ENCODE measurements around the gene SNRNP200.

SNRNP200 gene

DNA sequence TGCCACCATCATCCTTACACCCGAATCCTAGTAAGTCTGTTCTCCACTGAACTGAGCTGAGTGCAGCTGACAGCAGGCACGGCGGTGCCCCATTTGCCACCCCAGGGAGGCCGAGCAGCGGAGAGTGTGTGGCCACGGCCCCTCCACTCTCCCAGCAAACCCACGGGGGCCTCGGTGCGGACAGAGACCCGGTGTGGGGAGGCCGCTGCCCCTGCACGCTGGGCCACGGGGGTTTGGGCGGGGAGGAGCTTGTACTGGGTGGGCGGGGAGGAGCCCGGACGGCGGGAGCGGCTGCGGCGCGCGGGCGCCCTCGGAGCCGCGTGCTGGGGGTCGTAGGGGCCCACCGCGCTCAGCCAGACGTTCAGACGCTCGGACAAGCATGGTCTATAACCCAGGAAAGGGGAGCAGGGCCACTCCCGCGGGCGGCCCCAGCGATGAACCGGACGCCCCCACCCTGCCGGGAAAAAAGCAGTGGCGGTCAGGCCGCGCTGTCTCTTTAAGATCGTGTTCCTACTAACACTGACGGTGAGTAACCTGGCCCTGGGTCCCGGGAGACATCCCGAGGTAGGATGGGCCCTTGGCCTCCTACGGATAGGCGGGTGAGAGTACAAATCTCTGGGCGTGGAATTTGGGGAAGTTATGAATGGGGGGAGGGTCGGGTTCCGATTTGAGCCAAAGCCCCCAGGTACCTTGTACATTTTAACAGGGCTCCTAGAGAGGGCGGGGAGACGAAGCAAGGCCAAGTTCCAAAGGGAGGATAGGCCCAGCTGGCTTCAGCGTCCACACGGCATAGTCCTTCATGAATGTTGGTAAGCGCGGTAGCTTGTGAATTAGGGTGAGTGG lies 19.9 kb upstream of the SNRNP200 start, which contains the start of gene ITPRIPL1 (continued):
- no peak for TF ChIP-seq PRDM10 (tag by site-specific recombination; IDR thresholded peaks at IDR 0.05)

DNA sequence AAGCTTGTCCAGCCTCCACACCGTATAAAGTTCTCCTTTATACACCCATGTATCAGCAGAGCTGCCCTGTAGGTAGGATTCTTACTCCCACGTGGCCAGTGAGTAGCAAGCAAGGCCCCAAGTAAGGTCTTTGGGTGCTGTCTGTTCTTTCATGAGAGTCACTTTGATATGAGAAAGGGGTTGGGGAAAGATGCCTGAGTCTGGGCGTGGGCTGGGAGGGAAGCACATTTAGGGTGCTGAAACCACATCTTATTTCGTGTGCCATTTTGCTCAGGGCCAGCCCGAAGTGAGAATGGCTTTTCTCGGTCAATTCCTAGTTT lies 19.3 kb upstream of the SNRNP200 start:
- 0 out of 2 replicates have a peak, but pooled peaks cover 4% of the 10 kb centered on the region for H3K4me1 ChIP-seq (ENCODE audit: control insufficient read depth, insufficient read depth, low read length)
- TF ChIP-seq ZNF777 (tag by site-specific recombination; IDR thresholded peaks at IDR 0.05; ENCODE audit: borderline replicate concordance): no peak
- 0 out of 2 replicates have a peak, but pooled peaks have one; percentile 4 for TF ChIP-seq EGR2 (tag by site-specific recombination; IDR thresholded peaks at IDR 0.05; ENCODE audit: low read depth)
- H3K36me3 ChIP-seq (ENCODE audit: control insufficient read depth in 2 of 2, insufficient read depth in 1 of 2, low read length in 2 of 2): peaks cover 0 to 21% of the 10 kb centered on the region in 2 experiments; a peak in 1 of 3 replicates
- CTCF ChIA-PET: no interaction called here
- no peak overlapping the region for H3K27ac ChIP-seq (ENCODE audit: extremely low read depth, low read depth, low read length)
- no peaks in the 10 kb centered on the region for H3K9me3 ChIP-seq (ENCODE audit: control insufficient read depth, insufficient read depth, low read depth, low read length)
- POLR2A ChIA-PET: no interaction called here
- H3K4me3 ChIP-seq (ENCODE audit: low read depth, low read length): no peak overlapping the region

- ChIA-PET POLR2A (interaction anchor here (4.8 kb wide), 1 partner anchor 12 kb away, joined by 43 read pairs; the partner anchor contains the start of gene NCAPH), CTCF (interaction anchor here (0.6 to 1.1 kb wide), 3 partner anchors 15 to 66 kb away, joined by 3 to 5 read pairs (median 3); no protein-coding TSS in a partner anchor)
These were observed 18.5 kb upstream of the SNRNP200 start for GRCh38 chr2:96323849-96324248.

More at GRCh38 chr2:96323849-96324248, 18.5 kb upstream of the SNRNP200 start:
- Histone ChIP-seq H3K4me3 (ENCODE audit: low read depth, low read length) (no peak overlapping the region), H3K27ac (ENCODE audit: extremely low read depth, low read depth, low read length) (no peak overlapping the region), H3K36me3 (ENCODE audit: control insufficient read depth in 2 of 2, insufficient read depth in 1 of 2, low read length in 2 of 2) (peaks cover 0 to 21% of the 10 kb centered on the region in 2 experiments; a peak in 1 of 3 replicates), H3K9me3 (ENCODE audit: control insufficient read depth, insufficient read depth, low read depth, low read length) (no peaks in the 10 kb centered on the region), H3K4me1 (ENCODE audit: control insufficient read depth, insufficient read depth, low read length) (no peaks in the 10 kb centered on the region)
- TF ChIP-seq ZBTB7A (tag by site-specific recombination; IDR thresholded peaks at IDR 0.05; ENCODE audit: low read depth) (no peak), ZNF670 (tag by site-specific recombination; IDR thresholded peaks at IDR 0.05; ENCODE audit: low read depth) (no peak), ZNF24 (tag by site-specific recombination; IDR thresholded peaks at IDR 0.05) (no peak), ZNF416 (tag by site-specific recombination; IDR thresholded peaks at IDR 0.05) (no peak), ZNF843 (tag by site-specific recombination; IDR thresholded peaks at IDR 0.05) (no peak), ZNF510 (tag by site-specific recombination; IDR thresholded peaks at IDR 0.05; ENCODE audit: insufficient replicate concordance) (no peak), ZNF514 (tag by site-specific recombination; IDR thresholded peaks at IDR 0.05) (no peak), KLF17 (tag by site-specific recombination; IDR thresholded peaks at IDR 0.05) (no peak), ZNF292 (tag by site-specific recombination; IDR thresholded peaks at IDR 0.05; ENCODE audit: borderline replicate concordance, low read depth) (no peak), ZNF555 (tag by site-specific recombination; conservative IDR thresholded peaks at IDR 0.05) (no peak), KLF9 (tag by site-specific recombination; IDR thresholded peaks at IDR 0.05; ENCODE audit: low read depth) (no peak), ZNF394 (tag by site-specific recombination; IDR thresholded peaks at IDR 0.05; ENCODE audit: borderline replicate concordance) (no peak), ZBTB8A (tag by site-specific recombination; IDR thresholded peaks at IDR 0.05) (no peak), OVOL3 (tag by site-specific recombination; IDR thresholded peaks at IDR 0.05) (no peak), ZNF76 (tag by site-specific recombination; IDR thresholded peaks at IDR 0.05; ENCODE audit: borderline replicate concordance, low read depth) (no peak), ZNF202 (tag by site-specific recombination; IDR thresholded peaks at IDR 0.05; ENCODE audit: borderline replicate concordance) (no peak)
- TF ChIP-seq, protein P1, sequence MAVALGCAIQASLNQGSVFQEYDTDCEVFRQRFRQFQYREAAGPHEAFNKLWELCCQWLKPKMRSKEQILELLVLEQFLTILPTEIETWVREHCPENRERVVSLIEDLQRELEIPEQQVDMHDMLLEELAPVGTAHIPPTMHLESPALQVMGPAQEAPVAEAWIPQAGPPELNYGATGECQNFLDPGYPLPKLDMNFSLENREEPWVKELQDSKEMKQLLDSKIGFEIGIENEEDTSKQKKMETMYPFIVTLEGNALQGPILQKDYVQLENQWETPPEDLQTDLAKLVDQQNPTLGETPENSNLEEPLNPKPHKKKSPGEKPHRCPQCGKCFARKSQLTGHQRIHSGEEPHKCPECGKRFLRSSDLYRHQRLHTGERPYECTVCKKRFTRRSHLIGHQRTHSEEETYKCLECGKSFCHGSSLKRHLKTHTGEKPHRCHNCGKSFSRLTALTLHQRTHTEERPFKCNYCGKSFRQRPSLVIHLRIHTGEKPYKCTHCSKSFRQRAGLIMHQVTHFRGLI (tag by site-specific recombination; IDR thresholded peaks at IDR 0.05): no peak
- TF ChIP-seq, protein P2, sequence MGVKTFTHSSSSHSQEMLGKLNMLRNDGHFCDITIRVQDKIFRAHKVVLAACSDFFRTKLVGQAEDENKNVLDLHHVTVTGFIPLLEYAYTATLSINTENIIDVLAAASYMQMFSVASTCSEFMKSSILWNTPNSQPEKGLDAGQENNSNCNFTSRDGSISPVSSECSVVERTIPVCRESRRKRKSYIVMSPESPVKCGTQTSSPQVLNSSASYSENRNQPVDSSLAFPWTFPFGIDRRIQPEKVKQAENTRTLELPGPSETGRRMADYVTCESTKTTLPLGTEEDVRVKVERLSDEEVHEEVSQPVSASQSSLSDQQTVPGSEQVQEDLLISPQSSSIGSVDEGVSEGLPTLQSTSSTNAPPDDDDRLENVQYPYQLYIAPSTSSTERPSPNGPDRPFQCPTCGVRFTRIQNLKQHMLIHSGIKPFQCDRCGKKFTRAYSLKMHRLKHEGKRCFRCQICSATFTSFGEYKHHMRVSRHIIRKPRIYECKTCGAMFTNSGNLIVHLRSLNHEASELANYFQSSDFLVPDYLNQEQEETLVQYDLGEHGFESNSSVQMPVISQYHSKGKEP (tag by site-specific recombination; IDR thresholded peaks at IDR 0.05): no peak
- TF ChIP-seq, protein P3, sequence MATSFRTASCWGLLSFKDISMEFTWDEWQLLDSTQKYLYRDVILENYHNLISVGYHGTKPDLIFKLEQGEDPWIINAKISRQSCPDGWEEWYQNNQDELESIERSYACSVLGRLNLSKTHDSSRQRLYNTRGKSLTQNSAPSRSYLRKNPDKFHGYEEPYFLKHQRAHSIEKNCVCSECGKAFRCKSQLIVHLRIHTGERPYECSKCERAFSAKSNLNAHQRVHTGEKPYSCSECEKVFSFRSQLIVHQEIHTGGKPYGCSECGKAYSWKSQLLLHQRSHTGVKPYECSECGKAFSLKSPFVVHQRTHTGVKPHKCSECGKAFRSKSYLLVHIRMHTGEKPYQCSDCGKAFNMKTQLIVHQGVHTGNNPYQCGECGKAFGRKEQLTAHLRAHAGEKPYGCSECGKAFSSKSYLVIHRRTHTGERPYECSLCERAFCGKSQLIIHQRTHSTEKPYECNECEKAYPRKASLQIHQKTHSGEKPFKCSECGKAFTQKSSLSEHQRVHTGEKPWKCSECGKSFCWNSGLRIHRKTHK (tag by site-specific recombination; IDR thresholded peaks at IDR 0.05): no peak
